IMR-90 (cell line): ENCODE results near the gene HMOX1. TPM values are rescaled to one million over a fixed set of nuclear protein-coding genes. Genes with fewer than 3 reads are reported as not detected.

Experiments
- ATAC-seq: fragments of 200-7000 bp; cut with Tn5 transposase; 2 replicates; pipeline ENCODE4 v1.9.1; 2020; ENCODE audit warnings: low read depth, mild to moderate bottlenecking, moderate library complexity
- BruUV-seq: library from RNA; stranded (reverse); fragments of 400-500 nt; replicated peaks from 2 replicates; lab custom pipeline; 2021; lab: Mats Ljungman, UMichigan
- CTCF ChIA-PET: fragments of 300-600 bp; formaldehyde crosslinking; extraction: SDS; loops from one replicate; lab custom pipeline; 2021; ENCODE audit warnings: antibody characterized with exemption; lab: Yijun Ruan, JAX
- POLR2A ChIA-PET: fragments of 300-600 bp; sonication (Branson Sonifier 250); formaldehyde crosslinking; loops from one replicate; lab custom pipeline; 2022; ENCODE audit warnings: antibody characterized with exemption; ENCODE audit not compliant: unreplicated experiment; lab: Charles Lee
- DNase-seq: peaks from one replicate; pipeline ENCODE4 v3.0.0; 2013
- H2AFZ ChIP-seq: replicated peaks from 2 replicates; pipeline ENCODE3; 2013; ENCODE audit warnings: low read length, mild to moderate bottlenecking; ENCODE audit not compliant: poor library complexity
- H2AK5ac ChIP-seq: 2 replicates; pipeline ENCODE4 v1.6.1; 2013; ENCODE audit warnings: low read depth, low read length, inconsistent platforms
- H2AK9ac ChIP-seq: replicated peaks from 2 replicates; pipeline ENCODE3; 2013; ENCODE audit warnings: mild to moderate bottlenecking, low read depth, low read length, moderate library complexity; ENCODE audit not compliant: poor library complexity
- H2BK120ac ChIP-seq: 2 replicates; pipeline ENCODE4 v1.6.1; 2013; ENCODE audit warnings: low read depth, low read length, inconsistent platforms
- H2BK15ac ChIP-seq: 3 replicates; pipeline ENCODE4 v1.6.1; 2013; ENCODE audit warnings: low read depth, low read length, inconsistent platforms
- H2BK20ac ChIP-seq: 2 replicates; pipeline ENCODE4 v1.6.1; 2013; ENCODE audit warnings: low read depth, mild to moderate bottlenecking, inconsistent platforms, low read length, moderate library complexity
- H2BK5ac ChIP-seq: 2 replicates; pipeline ENCODE4 v1.6.1; 2013; ENCODE audit warnings: mild to moderate bottlenecking, low read depth, low read length, inconsistent platforms; ENCODE audit not compliant: poor library complexity, severe bottlenecking
- H3K14ac ChIP-seq: replicated peaks from 2 replicates; pipeline ENCODE4 v1.6.1; 2013; ENCODE audit warnings: low read depth, low read length, inconsistent platforms
- H3K18ac ChIP-seq: 2 replicates; pipeline ENCODE4 v1.6.1; 2013; ENCODE audit warnings: low read depth, low read length, control low read depth
- H3K23ac ChIP-seq: 2 replicates; pipeline ENCODE4 v1.6.1; 2013; ENCODE audit warnings: low read depth, low read length, inconsistent platforms
- H3K27ac ChIP-seq: 2 replicates; pipeline ENCODE4 v1.5.1; 2013; ENCODE audit warnings: mild to moderate bottlenecking, control low read depth, low read length; ENCODE audit not compliant: insufficient read depth
- H3K27me3 ChIP-seq: 2 replicates; pipeline ENCODE4 v1.6.1; 2013; ENCODE audit warnings: low read length; ENCODE audit not compliant: control insufficient read depth, insufficient read depth
- H3K36me3 ChIP-seq: 2 replicates; pipeline ENCODE4 v1.6.1; 2013; ENCODE audit warnings: low read length, mixed read lengths; ENCODE audit not compliant: control insufficient read depth, insufficient read depth
- H3K4ac ChIP-seq: 2 replicates; pipeline ENCODE4 v1.6.1; 2013; ENCODE audit warnings: low read depth, low read length, inconsistent platforms
- H3K4me1 ChIP-seq: 2 replicates; pipeline ENCODE4 v1.6.1; 2013; ENCODE audit warnings: low read length, mixed read lengths; ENCODE audit not compliant: control insufficient read depth, insufficient read depth
- H3K4me2 ChIP-seq: 2 replicates; pipeline ENCODE4 v1.6.1; 2013; ENCODE audit warnings: low read depth, mild to moderate bottlenecking, control low read depth, low read length, moderate library complexity
- H3K4me3 ChIP-seq: 2 replicates; pipeline ENCODE4 v1.5.1; 2013; ENCODE audit warnings: low read depth, mild to moderate bottlenecking, control low read depth, low read length, moderate library complexity; ENCODE audit not compliant: insufficient read depth
- H3K56ac ChIP-seq: 2 replicates; pipeline ENCODE4 v1.6.1; 2013; ENCODE audit warnings: low read length, inconsistent platforms; ENCODE audit not compliant: insufficient read depth; ENCODE audit errors: extremely low read depth
- H3K79me1 ChIP-seq, 2 experiments: 2 replicates each; pipeline ENCODE4 v1.6.1; 2013; ENCODE audit warnings: low read length in 2 of 2, inconsistent platforms in 1 of 2, low read depth in 1 of 2
- H3K9ac ChIP-seq: 2 replicates; pipeline ENCODE4 v1.6.1; 2013; ENCODE audit warnings: low read depth, low read length, control low read depth
- H3K9me1 ChIP-seq: 2 replicates; pipeline ENCODE4 v1.6.1; 2013; ENCODE audit warnings: low read length, inconsistent platforms; ENCODE audit not compliant: insufficient read depth
- H3K9me3 ChIP-seq: 2 replicates; pipeline ENCODE4 v1.6.1; 2013; ENCODE audit warnings: low read length; ENCODE audit not compliant: control insufficient read depth, insufficient read depth
- H4K20me1 ChIP-seq: 2 replicates; pipeline ENCODE4 v1.6.1; 2013; ENCODE audit warnings: low read length, inconsistent platforms; ENCODE audit not compliant: insufficient read depth
- H4K5ac ChIP-seq: 2 replicates; pipeline ENCODE4 v1.6.1; 2013; ENCODE audit warnings: mild to moderate bottlenecking, low read depth, low read length, control low read depth
- H4K8ac ChIP-seq, 2 experiments: 2 replicates each; pipeline ENCODE4 v1.6.1; 2013; ENCODE audit warnings: low read depth in 2 of 2, low read length in 2 of 2, control low read depth in 1 of 2, inconsistent platforms in 1 of 2
- H4K91ac ChIP-seq: 2 replicates; pipeline ENCODE4 v1.6.1; 2013; ENCODE audit warnings: low read depth, low read length, inconsistent platforms; ENCODE audit not compliant: insufficient read depth
- FOS ChIP-seq: fragments of 150-350 bp; IDR thresholded peaks from 2 replicates; pipeline ENCODE4 v1.6.1; 2016; ENCODE audit warnings: low read depth, low read length
- MAFK ChIP-seq: IDR thresholded peaks from 2 replicates; pipeline ENCODE4 v1.6.1; 2012; ENCODE audit warnings: low read depth, low read length, improper control_type of control experiment
- SMC3 ChIP-seq: fragments of 150-350 bp; IDR thresholded peaks from 2 replicates; pipeline ENCODE4 v1.6.1; 2016; ENCODE audit warnings: low read depth, mild to moderate bottlenecking, antibody characterized with exemption, low read length, moderate library complexity
- WGBS, 2 experiments: methylation state at CpG; one replicate each; pipeline versions ENCODE4 v1.1.5 to v1.1.7; 2013; ENCODE audit warnings: missing lambda C conversion rate in 2 of 2; ENCODE audit not compliant: insufficient read length in 1 of 2; ENCODE audit errors: extremely low coverage in 2 of 2; 5-methylcytosine and 5-hydroxymethylcytosine counted together
- dilution Hi-C: fragments of 300-500 bp; cut with HindIII; formaldehyde crosslinking; loops from one replicate; pipeline ENCODE4 v1.14.3; 2018; ENCODE audit warnings: low sequenced_read_pairs; ENCODE audit not compliant: unreplicated experiment
- in situ Hi-C: fragments of 300-500 bp; cut with MboI; formaldehyde crosslinking; loops from 3 replicates; pipeline ENCODE4 v1.14.3; 2019; ENCODE audit warnings: low sequenced_read_pairs, inconsistent platforms, mixed read lengths
- intact Hi-C: fragments of 100-400 bp; cut with micrococcal nuclease; formaldehyde crosslinking; loops from 2 replicates; pipeline ENCODE4 v1.10.0; 2022
- polyA plus RNA-seq, 3 experiments: library from polyadenylated mRNA; depleted of rRNA; stranded (reverse); fragments of >200 nt; gene quantifications; 2 replicates each; pipeline ENCODE4 v1.2.3, GENCODE V29; 2012; ENCODE audit warnings: low replicate concordance in 1 of 3
- total RNA-seq: library from RNA; depleted of rRNA; stranded (reverse); fragments of >200 nt; gene quantifications from 2 replicates; pipeline ENCODE4 v1.2.3, GENCODE V29; 2012
- TF ChIP-seq, protein P1 (sequence below): fragments of 150-350 bp; IDR thresholded peaks from 2 replicates; pipeline ENCODE4 v1.6.1; 2016; ENCODE audit warnings: low read depth, mild to moderate bottlenecking, low read length, moderate library complexity, borderline replicate concordance
- TF ChIP-seq, protein P2 (sequence below): fragments of 150-350 bp; IDR thresholded peaks from 2 replicates; pipeline ENCODE4 v1.6.1; 2017; ENCODE audit warnings: mild to moderate bottlenecking, antibody characterized with exemption, low read length, low read depth

Gene HMOX1
- total and polyA plus RNA-seq, 2 of the 4 experiments (the other 2 are of a cell fraction): 23.1 to 50.5 TPM

DNA sequence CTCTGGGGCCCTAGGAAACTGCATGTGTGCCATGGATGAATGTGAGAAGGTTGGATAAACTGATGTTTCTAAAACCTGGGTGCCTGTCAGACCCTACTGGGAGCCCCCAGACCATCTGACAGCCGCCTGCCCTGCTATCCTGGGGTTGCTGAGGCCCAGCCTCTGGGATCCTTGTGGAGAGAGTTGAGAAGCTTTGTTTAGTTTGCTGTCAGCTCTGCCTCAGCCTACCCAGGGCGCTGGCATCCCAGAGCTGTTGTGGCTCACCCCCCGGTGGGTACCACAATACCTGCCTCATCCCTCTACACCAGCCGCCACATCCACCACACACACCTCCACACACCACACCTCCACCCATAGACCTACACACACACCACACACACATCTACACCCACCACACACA is 38.5 kb upstream of the HMOX1 start:
- H3K9me1 ChIP-seq: 0 out of 2 replicates have a peak, but pooled peaks cover 3% of the 10 kb centered on the region
- in situ Hi-C loops (no loop called here), intact Hi-C loops (no loop called here), dilution Hi-C loops (no loop called here)
- H4K8ac ChIP-seq: no peak overlapping the region
- no peaks in the 10 kb centered on the region for H3K9me3 ChIP-seq
- ChIA-PET POLR2A (no interaction called here), CTCF (no interaction called here)
- H3K23ac ChIP-seq: no peak overlapping the region
- H2AK9ac ChIP-seq: no peak overlapping the region
- no peak overlapping the region for H3K56ac ChIP-seq
- peak overlapping the region; percentile 92 for H2BK5ac ChIP-seq
- 100% methylated on average over 1 of the region's 4 CpGs; no CpG with 5 or more reads in 1 of the 2 experiments for WGBS, 2 experiments
- no peaks in the 10 kb centered on the region for H4K20me1 ChIP-seq
- H2AK5ac ChIP-seq: no peak overlapping the region
- H3K4me2 ChIP-seq: no peak overlapping the region
- no peak overlapping the region for H3K9ac ChIP-seq
- no peak overlapping the region for H3K4ac ChIP-seq
- BruUV-seq: no TSS peak
- no peak overlapping the region for H2BK15ac ChIP-seq
- TF ChIP-seq SMC3 (no peak), MAFK (no peak), FOS (no peak)
- TF ChIP-seq, protein P1, sequence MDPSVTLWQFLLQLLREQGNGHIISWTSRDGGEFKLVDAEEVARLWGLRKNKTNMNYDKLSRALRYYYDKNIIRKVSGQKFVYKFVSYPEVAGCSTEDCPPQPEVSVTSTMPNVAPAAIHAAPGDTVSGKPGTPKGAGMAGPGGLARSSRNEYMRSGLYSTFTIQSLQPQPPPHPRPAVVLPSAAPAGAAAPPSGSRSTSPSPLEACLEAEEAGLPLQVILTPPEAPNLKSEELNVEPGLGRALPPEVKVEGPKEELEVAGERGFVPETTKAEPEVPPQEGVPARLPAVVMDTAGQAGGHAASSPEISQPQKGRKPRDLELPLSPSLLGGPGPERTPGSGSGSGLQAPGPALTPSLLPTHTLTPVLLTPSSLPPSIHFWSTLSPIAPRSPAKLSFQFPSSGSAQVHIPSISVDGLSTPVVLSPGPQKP: no peak
- TF ChIP-seq, protein P2, sequence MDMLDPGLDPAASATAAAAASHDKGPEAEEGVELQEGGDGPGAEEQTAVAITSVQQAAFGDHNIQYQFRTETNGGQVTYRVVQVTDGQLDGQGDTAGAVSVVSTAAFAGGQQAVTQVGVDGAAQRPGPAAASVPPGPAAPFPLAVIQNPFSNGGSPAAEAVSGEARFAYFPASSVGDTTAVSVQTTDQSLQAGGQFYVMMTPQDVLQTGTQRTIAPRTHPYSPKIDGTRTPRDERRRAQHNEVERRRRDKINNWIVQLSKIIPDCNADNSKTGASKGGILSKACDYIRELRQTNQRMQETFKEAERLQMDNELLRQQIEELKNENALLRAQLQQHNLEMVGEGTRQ: no peak
- H2BK20ac ChIP-seq: no peak overlapping the region
- H3K27me3 ChIP-seq: no peaks in the 10 kb centered on the region
- no peak overlapping the region for H3K27ac ChIP-seq
- no peak overlapping the region for H3K4me3 ChIP-seq
- H2BK120ac ChIP-seq: no peak overlapping the region
- no peaks in the 10 kb centered on the region for H3K4me1 ChIP-seq
- no peak for ATAC-seq
- H2AFZ ChIP-seq: no peak overlapping the region
- peaks cover 0 to 7% of the 10 kb centered on the region in 2 experiments; a peak in 1 of 4 replicates for H3K79me1 ChIP-seq
- no peak overlapping the region for H4K5ac ChIP-seq
- no peak for DNase-seq
- no peak overlapping the region for H3K18ac ChIP-seq
- no peak overlapping the region for H4K91ac ChIP-seq
- peaks cover 64% of the 10 kb centered on the region for H3K36me3 ChIP-seq
- no peak overlapping the region for H3K14ac ChIP-seq
